SH-SY5Y (cell line): Measurements from ENCODE around the gene DCDC2B.

Experiments
- GATA2 ChIP-seq: IDR thresholded peaks from 2 replicates; pipeline ENCODE4 v1.6.1; 2011; ENCODE audit warnings: mild to moderate bottlenecking, low read depth, low read length
- GATA3 ChIP-seq: IDR thresholded peaks from 2 replicates; pipeline ENCODE4 v1.6.1; 2011; ENCODE audit warnings: low read depth, mild to moderate bottlenecking, low read length, moderate library complexity

DCDC2B gene

GRCh38 chr1:32208891-32209328, at the start of gene DCDC2B:
DCDC2B (plus strand) TSS chr1:32209089; CDS start chr1:32209094, 5 bp downstream.
- no peak for TF ChIP-seq GATA3
- TF ChIP-seq GATA2, result no peak

- TF ChIP-seq GATA3 (no peak), GATA2 (no peak)
Observed at GRCh38 chr1:32159189-32159588, 49.7 kb upstream of the DCDC2B start.

GRCh38 chr1:32163405-32163804, 45.5 kb upstream of the DCDC2B start:
- TF ChIP-seq GATA2 (no peak), GATA3 (no peak)

GRCh38 chr1:32170991-32171390, 37.9 kb upstream of the DCDC2B start:
- TF ChIP-seq GATA2, result no peak
- no peak for TF ChIP-seq GATA3

GRCh38 chr1:32172621-32173245, 36.2 kb upstream of the DCDC2B start:
- TF ChIP-seq GATA2 (no peak), GATA3 (no peak)

- TF ChIP-seq GATA3 (no peak), GATA2 (no peak)
Observed at GRCh38 chr1:32178380-32179192, 30.3 kb upstream of the DCDC2B start.

- TF ChIP-seq GATA3, result no peak
- TF ChIP-seq GATA2, result no peak
Observed at GRCh38 chr1:32179193-32179442, 29.8 kb upstream of the DCDC2B start.

- TF ChIP-seq GATA2, result no peak
- TF ChIP-seq GATA3, result no peak
Observed at GRCh38 chr1:32179443-32180185, 29.3 kb upstream of the DCDC2B start, which contains the start of gene TXLNA. TXLNA (plus strand) TSS chr1:32179675; CDS start chr1:32180346, 671 bp downstream.

GRCh38 chr1:32180186-32181060, 28.5 kb upstream of the DCDC2B start:
- TF ChIP-seq GATA2 (no peak), GATA3 (no peak)

- no peak for TF ChIP-seq GATA2
- no peak for TF ChIP-seq GATA3
Observed at GRCh38 chr1:32181065-32181464, 27.8 kb upstream of the DCDC2B start.

- no peak for TF ChIP-seq GATA3
- TF ChIP-seq GATA2, result no peak
Observed at GRCh38 chr1:32181563-32181962, 27.3 kb upstream of the DCDC2B start.

- TF ChIP-seq GATA2 (no peak), GATA3 (no peak)
Observed at GRCh38 chr1:32182060-32182459, 26.8 kb upstream of the DCDC2B start.

GRCh38 chr1:32184650-32185049, 24.2 kb upstream of the DCDC2B start:
- TF ChIP-seq GATA3 (no peak), GATA2 (no peak)

GRCh38 chr1:32186077-32186476, 22.8 kb upstream of the DCDC2B start:
- TF ChIP-seq GATA2 (no peak), GATA3 (no peak)
